ENCODE results near the gene VSTM5.
"Not testable (repeated sequence)": the region's sequence is repeated elsewhere in the genome, so short reads cannot be mapped to it uniquely, and the experiment has no call there.

Gene VSTM5

GRCh38 chr11:93783362-93783761, 67.1 kb downstream of the VSTM5 start:
- no peak overlapping the region for H3K27ac ChIP-seq

GRCh38 chr11:93775289-93775688, 75.1 kb downstream of the VSTM5 start:
- Histone ChIP-seq H3K4me3 (no peak overlapping the region), H3K27ac (no peak overlapping the region)
- DNase-seq (ENCODE audit: low spot score): no peak
- no peak for TF ChIP-seq CTCF (IDR thresholded peaks at IDR 0.05)

More at GRCh38 chr11:93783362-93783761, 67.1 kb downstream of the VSTM5 start:
- DNase-seq (ENCODE audit: low spot score): no peak
- no peak for TF ChIP-seq CTCF (IDR thresholded peaks at IDR 0.05)
- H3K4me3 ChIP-seq: peak overlapping the region; percentile 83

- H3K27ac ChIP-seq; H3K4me3 ChIP-seq; DNase-seq (ENCODE audit: low spot score): not testable (repeated sequence)
These were observed 75.9 kb downstream of the VSTM5 start for GRCh38 chr11:93774560-93774959.

DNA sequence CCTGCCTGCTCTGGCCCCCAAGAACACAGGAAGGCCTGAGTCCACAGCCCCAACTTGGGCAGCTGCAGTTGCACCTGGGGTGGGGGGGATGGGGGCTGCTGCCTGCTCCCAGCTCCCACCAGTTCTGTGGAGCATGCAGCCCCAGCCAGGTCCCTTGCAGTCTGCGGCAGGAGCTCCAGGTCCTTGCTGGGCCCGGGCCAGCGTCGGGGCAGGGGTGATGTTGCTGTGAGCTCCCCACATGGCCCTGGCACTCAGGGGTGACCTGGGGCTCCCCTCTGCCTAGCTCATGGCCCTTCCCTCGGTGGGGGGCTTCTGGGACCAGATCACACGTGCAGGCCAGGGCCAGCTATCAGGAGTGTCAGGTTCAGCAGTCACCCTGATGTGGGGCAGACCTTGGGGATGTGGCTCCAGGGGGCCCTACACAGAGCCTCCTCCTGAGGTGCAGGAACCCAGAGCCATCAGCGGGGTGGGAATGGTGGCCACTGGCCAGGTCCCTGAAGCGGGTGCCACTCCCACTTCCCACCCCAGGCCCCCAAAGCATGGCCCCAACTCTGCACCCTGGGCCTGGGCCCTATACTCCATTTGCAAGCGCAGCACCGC, 76.7 kb downstream of the VSTM5 start:
- Histone ChIP-seq H3K27ac (no peak overlapping the region), H3K4me3 (no peak overlapping the region)
- no peak for DNase-seq (ENCODE audit: low spot score)
- TF ChIP-seq CTCF (IDR thresholded peaks at IDR 0.05): no peak

DNA sequence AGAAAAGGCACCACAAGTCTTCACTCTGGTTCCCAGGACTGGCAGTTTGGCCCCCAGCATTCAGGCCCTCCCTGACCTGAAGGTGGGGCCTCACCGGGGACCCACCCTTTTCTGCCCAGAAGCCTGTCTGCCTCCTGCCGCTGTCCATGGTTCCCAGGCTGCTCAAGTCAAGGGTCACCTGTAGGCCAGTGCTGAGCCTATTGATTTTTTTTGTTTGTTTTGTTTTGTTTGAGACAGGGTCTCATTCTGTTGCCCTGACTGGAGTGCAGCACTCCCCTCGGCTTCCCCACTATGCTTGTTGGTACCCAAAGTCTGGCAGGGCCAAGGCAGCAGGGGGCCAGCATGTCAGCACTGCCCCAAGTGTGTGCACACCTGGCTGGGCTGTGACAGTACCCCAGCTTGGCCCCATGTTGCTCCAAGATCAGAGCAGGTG, 77.4 kb downstream of the VSTM5 start:
- DNase-seq (ENCODE audit: low spot score): no peak
- H3K27ac ChIP-seq: no peak overlapping the region
- no peak for TF ChIP-seq CTCF (IDR thresholded peaks at IDR 0.05)
- H3K4me3 ChIP-seq: no peak overlapping the region

DNA sequence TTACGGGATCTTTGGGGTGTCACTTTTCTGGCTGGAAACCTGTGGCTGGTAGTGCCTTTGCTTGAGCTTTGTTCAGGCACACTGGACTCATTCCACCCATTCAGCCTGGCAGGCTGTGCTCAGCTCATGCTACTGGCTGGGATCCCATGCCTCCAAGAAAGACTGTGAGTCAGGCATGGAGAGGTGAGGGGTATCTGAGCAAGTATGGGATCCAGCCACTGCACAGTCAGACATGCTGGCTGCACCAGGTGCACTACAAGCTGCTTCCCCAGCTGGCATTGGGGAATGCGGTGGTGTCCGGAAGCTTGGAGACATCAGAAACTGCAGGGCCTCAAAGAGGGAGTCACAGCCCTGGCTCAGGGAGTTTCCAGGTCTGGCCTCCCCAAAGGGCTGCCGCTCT, 78.3 kb downstream of the VSTM5 start:
- Histone ChIP-seq H3K27ac (no peak overlapping the region), H3K4me3 (no peak overlapping the region)
- TF ChIP-seq CTCF (IDR thresholded peaks at IDR 0.05): no peak
- DNase-seq (ENCODE audit: low spot score): no peak

- no peak for DNase-seq (ENCODE audit: low spot score)
- TF ChIP-seq CTCF (IDR thresholded peaks at IDR 0.05): no peak
These were observed 80.3 kb downstream of the VSTM5 start for GRCh38 chr11:93770160-93770559.

More at GRCh38 chr11:93770160-93770559, 80.3 kb downstream of the VSTM5 start:
- Histone ChIP-seq H3K27ac (no peak overlapping the region), H3K4me3 (no peak overlapping the region)
